Measurements from ENCODE around the gene EDN3. TPM values are rescaled to one million over a fixed set of nuclear protein-coding genes. Genes with fewer than 3 reads are reported as not detected.
"Not testable (repeated sequence)": the region's sequence is repeated elsewhere in the genome, so short reads cannot be mapped to it uniquely, and the experiment has no call there.

Gene EDN3
- total RNA-seq, 1 donor from 2014 or later = 0.82 TPM

GRCh38 chr20:59333260-59333845, 32.9 kb downstream of the EDN3 start:
- no peak for DNase-seq (ENCODE audit: low spot score in 2 of 2)
- FAIRE-seq = no peak

DNA sequence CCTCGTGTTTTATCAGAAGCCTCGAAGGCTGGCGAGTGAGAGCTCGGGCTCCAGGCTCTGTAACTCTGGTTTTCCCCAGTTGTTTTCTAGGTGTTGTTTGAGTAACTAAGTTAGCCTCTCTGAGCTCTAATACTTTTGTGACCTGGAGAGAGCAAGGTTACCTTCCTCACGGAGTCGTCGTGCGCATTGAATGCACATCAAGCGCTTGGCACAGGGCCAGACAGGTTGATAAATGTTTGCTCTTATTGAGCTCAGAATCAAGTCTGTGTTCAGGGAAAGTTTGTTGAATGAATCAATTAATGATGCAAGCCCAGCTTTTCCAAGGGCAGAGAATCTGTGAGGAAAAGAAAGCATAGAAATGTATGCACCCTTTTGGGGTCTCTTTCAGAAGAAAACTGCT, 33.5 kb downstream of the EDN3 start:
- DNase-seq (ENCODE audit: low spot score in 2 of 2) (no peak), FAIRE-seq (no peak)

DNA sequence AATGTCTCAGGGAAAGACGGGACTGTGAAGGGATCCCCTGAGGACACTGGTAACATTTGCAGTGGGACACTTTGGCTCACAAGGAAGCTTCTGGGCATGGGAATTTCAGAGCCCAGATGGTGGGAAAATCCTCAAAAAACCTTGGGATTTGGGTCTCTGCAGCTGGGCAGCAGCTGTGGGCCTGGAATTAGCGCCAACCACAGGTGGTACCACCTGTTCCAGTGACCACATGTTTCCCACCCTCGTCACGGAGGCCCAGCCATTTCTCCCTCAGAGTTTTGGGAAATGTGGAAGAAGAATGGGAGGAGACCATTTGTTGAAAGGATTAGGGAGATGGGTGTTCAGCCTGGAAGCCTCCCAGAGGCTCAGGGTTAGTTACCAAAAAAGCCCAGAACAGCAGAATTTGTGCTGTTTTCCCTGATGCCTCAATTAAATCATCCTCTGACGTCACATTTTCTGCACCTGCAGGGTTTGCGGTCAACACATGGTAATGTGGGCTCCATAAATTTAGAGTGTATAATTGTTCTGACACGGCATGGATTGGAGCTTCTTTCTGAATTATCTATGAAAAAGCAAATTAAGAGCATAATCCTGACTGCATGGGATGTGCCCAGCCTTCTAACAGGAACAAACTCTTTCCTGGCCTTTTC, 34.4 kb downstream of the EDN3 start:
- FAIRE-seq (no peak), DNase-seq (ENCODE audit: low spot score in 2 of 2) (no peak)

GRCh38 chr20:59335377-59335776, 35.0 kb downstream of the EDN3 start:
- no peak for FAIRE-seq

DNA sequence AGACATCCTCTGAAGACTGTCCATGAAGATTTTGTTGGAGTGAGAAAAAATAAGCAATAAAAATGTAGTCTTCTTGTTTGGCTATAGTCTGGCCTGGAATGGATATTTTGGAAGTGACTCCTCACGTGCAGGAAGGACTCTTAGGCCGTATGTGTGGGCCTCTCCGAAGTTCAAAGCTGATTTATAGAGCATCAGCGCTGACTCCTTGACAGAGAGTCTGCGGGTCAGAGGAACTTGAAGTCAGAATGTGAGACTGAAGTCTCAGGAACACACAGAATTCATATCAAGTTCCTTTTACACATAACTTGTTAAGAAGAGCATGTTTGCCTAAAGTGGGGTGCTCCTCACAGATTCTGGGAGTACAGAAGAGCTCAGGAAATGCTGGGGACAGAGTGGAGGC, 36.1 kb downstream of the EDN3 start:
- FAIRE-seq = no peak

More at GRCh38 chr20:59335377-59335776, 35.0 kb downstream of the EDN3 start:
- no peak for DNase-seq (ENCODE audit: low spot score in 2 of 2)

GRCh38 chr20:59338444-59338843, 38.0 kb downstream of the EDN3 start:
- not testable (repeated sequence) for DNase-seq (ENCODE audit: low spot score in 2 of 2); FAIRE-seq

More for the DNA sequence above, 36.1 kb downstream of the EDN3 start:
- no peak for DNase-seq (ENCODE audit: low spot score in 2 of 2)

GRCh38 chr20:59340201-59340885, 39.9 kb downstream of the EDN3 start:
- DNase-seq (ENCODE audit: low spot score in 2 of 2) (no peak), FAIRE-seq (no peak)

DNA sequence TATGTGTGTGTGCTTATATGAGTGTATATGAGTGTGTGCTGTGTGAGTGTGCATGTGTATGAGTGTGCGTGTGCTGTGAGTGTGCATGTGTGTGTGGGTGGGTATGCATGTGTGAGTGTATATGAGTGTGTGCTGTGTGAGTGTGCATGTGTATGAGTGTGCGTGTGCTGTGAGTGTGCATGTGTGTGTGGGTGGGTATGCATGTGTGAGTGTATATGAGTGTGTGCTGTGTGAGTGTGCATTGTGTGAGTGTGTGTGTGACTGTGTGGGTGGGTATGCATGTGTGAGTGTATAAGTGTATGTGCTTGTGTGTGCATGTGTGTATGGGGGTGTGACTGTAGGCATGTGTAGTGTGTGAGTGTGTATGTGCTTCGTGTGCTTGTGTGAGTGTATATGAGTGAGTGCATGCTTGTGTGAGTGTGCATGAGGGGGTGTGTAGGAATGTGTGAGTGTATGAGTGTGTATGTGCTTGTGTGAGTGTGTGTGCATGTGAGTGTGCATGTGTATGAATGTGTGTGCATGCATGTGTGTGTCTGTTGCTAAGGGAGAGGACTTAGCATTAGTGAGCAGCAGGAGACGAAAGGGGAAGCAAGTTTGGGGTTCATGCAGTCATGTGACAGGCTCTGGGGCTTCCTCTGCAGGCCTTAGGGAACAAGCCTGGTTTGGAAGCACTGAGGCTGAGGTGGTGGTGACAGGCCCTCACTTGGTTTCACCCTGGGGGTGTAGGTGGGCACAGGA, 41.0 kb downstream of the EDN3 start:
- DNase-seq (ENCODE audit: low spot score in 2 of 2); FAIRE-seq: not testable (repeated sequence)

DNA sequence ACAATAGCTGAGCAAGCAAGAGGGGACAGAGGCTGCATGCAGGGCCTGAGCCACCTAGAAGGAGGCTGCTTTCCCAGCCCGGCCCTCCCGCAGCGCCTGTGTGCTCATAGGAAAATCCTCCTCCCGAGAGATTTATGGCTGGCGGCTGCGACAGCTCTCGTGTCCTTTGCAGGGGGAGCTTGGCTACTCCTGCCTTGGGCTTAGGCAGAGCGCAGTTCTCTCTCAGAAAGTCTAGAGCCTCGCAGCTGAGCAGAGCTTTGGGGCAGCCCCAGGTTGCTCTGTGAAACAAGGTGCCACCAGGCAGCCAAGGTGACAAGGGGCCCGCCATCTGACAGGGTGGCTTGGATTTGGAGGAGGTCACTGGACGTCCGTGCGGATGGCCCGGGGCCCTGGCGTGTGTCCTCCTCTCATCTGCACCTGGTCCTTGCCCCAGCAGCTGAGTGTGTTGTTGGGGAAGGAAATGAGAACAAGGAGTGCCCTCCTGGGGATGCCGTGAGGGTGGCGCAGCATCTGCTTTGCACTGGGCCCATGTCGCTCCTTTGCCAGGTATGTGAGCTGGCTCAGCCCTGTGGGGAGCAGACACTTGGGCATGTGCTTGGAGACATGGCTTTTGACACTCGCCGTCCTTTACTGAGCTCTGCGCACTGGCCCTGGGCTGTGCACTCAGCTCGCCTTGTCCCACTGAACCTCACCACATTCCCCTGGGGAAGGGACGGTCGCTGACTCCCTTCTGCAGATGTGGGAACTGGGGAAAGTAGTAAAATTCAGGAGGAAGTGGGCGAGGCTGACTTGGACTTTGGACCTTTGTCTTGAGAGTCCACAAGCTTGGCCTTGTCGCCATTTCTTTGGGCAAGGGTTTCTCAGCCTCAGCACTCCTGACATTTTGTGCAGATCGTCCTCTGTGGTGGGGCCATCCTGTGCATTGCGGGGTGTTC, 41.9 kb downstream of the EDN3 start:
- FAIRE-seq (no peak), DNase-seq (ENCODE audit: low spot score in 2 of 2) (no peak)

DNA sequence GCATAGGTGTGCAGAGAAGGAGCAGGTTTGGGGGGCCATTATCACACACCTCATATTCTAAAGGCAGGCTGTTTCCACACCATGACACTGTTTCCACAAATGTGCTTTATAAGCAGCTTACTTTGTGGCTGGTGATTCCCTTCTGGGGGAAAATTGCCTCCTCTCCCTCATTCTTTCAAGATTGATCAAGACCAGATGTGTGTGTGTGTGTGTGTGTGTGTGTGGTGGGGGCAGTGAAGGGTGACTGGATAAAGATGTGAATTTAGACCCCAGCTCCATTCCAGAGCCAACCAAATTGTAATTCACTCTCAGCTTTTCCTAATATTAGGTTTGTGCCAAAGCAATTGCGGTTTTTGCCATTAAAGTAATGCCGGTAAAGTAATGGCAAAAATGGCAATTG, 45.6 kb downstream of the EDN3 start:
- DNase-seq (ENCODE audit: low spot score in 2 of 2) (no peak), FAIRE-seq (no peak)

- FAIRE-seq = no peak
Observed at GRCh38 chr20:59349277-59349676, 48.9 kb downstream of the EDN3 start.

GRCh38 chr20:59350330-59351156, 50.1 kb downstream of the EDN3 start:
- no peak for DNase-seq (ENCODE audit: low spot score in 2 of 2)
- no peak for FAIRE-seq

More at GRCh38 chr20:59349277-59349676, 48.9 kb downstream of the EDN3 start:
- DNase-seq (ENCODE audit: low spot score in 2 of 2) = no peak

DNA sequence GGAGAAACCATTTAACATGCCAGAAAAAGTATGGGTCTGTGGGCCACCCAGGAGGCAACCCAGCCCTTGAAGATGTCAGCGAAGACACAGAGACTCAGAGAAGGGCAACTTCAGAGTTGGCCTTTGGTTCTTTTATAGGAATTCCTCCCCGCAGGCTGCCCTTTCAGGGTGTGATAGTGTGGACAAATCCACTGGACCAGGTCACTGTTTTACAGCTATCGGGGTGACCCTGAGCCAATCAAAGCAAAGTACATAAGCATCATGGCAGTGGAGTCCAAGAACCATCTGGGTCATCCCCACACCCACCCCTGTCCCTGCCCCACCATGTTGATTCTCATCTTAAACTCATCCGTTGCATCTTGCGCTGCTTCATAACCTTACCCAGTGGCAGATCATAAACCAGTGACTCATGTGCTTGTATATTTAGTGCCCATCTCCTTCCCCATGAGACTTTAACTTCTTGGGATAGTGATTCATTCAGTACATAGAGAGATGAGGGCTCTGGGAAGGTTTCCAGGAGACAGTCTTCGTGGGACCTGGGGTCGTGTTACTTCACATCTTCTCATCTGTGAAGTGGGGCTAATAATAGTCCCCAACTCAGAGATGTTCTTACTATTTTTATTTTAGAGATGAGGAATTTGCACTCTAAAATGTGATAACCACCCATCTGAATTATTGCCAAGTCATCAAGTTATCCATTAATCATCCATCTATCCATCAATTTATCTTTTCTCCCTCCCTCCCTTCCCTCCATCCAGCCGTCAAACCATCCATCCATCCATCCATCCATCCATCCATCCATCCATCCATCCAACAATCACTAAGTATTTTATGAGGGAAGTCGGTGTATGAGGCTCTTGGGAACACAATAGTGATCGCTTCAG, 51.0 kb downstream of the EDN3 start:
- DNase-seq (ENCODE audit: low spot score in 2 of 2) = no peak
- no peak for FAIRE-seq

- DNase-seq (ENCODE audit: low spot score in 2 of 2) (no peak), FAIRE-seq (no peak)
Observed at GRCh38 chr20:59352541-59352940, 52.1 kb downstream of the EDN3 start.

GRCh38 chr20:59352990-59353389, 52.6 kb downstream of the EDN3 start:
- no peak for FAIRE-seq
- DNase-seq (ENCODE audit: low spot score in 2 of 2) = no peak

DNA sequence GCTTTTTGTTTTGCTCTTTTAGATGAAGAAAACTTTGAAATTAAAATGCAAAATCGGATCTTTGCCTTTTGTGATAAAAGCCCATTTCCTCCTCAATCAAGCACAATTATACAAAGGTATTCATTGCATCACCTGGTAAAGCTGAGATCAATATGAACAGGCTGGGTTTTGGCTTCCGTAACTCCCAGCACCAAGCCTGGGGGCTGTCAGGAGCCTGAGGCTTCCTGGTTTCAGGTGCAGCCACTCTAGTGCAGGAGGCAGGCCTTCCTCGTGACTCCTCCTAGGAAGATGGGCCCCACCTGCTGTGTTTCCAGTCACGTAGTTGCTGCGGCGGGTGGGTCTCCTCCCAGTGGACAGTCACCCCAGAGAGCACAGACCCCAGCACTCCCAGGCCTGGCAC, 54.0 kb downstream of the EDN3 start:
- no peak for FAIRE-seq
- DNase-seq (ENCODE audit: low spot score in 2 of 2) = no peak

DNA sequence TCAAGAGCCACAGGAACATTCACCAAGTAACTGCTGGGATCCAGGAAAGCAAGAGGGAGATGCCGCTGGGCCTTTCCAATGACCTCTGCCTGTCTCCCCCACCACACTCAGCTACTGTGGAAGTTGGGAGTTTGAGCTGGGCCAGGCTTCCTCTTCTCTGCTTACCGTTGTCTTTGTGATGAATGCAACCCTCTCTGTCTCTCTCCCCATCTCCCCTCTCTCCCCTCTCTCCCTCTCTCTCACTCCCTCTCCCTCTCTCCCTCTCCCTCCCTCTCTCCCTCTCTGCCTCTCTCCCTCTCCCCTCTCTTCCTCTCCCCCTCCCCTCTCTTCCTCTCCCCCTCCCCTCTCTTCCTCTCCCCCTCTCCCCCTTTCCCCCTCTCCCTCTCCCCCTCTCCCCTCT, 54.8 kb downstream of the EDN3 start:
- DNase-seq (ENCODE audit: low spot score in 2 of 2) = no peak
- FAIRE-seq = no peak

GRCh38 chr20:59356662-59357165, 56.3 kb downstream of the EDN3 start:
- DNase-seq (ENCODE audit: low spot score in 2 of 2) = no peak
- no peak for FAIRE-seq
